BE2C (cell line): ENCODE results near the gene MGMT.

ENCODE experiments used
- DNase-seq: peaks from one replicate; pipeline ENCODE4 v3.0.0-alpha.2; 2020
- H3K27me3 ChIP-seq: fragments of 250-450 bp; sonication (Bioruptor Pico); 2 replicates; pipeline ENCODE4 v1.5.1; 2020; ENCODE audit warnings: mild to moderate bottlenecking
- H3K36me3 ChIP-seq: fragments of 250-450 bp; sonication (Bioruptor Pico); 2 replicates; pipeline ENCODE4 v1.5.1; 2020; ENCODE audit warnings: mild to moderate bottlenecking
- H3K4me1 ChIP-seq: fragments of 250-450 bp; sonication (Bioruptor Pico); 2 replicates; pipeline ENCODE4 v1.5.1; 2020
- H3K4me3 ChIP-seq: 2 replicates; pipeline ENCODE4 v1.5.1; 2011; ENCODE audit warnings: low read depth, low read length
- H3K9me3 ChIP-seq: fragments of 250-450 bp; sonication (Bioruptor Pico); 2 replicates; pipeline ENCODE4 v1.5.1; 2020
- TF ChIP-seq, protein P1 (sequence below): IDR thresholded peaks from 2 replicates; pipeline ENCODE4 v1.5.1; 2012; ENCODE audit warnings: mild to moderate bottlenecking, low read depth, low read length

Gene MGMT

DNA sequence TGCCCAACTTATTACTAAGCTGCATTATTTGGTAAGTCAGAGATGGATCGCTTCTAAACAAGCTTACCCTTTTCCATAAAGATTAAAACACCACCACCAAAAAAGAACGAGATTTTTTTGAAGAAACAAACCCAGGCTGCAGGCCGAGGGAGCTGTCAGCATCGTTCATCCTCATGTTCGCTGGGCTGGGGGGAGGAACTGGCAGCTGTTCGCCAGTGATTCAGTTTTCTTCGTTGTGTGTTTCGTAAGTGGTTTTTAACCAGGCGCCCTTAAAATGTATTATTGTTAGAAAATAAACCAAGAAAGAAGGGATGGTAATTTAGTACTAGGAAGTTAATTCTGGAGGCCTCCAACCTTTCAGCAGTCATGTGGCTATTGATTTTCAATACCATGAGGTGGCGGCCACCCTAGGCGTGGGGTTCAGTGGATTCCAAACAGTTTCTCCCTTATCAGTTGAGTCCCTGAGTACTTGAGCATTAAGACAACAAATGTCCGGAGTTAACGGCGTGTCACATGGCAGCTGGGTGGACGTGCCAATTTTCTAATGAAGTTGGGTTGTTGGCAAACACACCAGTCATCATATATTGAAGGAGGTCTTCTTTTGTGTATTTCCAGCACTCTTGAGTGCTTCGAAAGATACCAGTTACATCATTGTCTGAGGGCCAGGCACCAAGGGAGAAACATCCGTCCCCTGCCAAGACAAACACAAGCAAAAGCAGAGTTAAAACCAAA lies 323.8 kb downstream of the MGMT start:
- DNase-seq: no peak
- TF ChIP-seq, protein P1, sequence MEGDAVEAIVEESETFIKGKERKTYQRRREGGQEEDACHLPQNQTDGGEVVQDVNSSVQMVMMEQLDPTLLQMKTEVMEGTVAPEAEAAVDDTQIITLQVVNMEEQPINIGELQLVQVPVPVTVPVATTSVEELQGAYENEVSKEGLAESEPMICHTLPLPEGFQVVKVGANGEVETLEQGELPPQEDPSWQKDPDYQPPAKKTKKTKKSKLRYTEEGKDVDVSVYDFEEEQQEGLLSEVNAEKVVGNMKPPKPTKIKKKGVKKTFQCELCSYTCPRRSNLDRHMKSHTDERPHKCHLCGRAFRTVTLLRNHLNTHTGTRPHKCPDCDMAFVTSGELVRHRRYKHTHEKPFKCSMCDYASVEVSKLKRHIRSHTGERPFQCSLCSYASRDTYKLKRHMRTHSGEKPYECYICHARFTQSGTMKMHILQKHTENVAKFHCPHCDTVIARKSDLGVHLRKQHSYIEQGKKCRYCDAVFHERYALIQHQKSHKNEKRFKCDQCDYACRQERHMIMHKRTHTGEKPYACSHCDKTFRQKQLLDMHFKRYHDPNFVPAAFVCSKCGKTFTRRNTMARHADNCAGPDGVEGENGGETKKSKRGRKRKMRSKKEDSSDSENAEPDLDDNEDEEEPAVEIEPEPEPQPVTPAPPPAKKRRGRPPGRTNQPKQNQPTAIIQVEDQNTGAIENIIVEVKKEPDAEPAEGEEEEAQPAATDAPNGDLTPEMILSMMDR: no peak
- Histone ChIP-seq H3K4me3 (no peak overlapping the region), H3K9me3 (no peaks in the 10 kb centered on the region; the same call in 1 of the 2 replicates), H3K4me1 (no peaks in the 10 kb centered on the region), H3K27me3 (no peaks in the 10 kb centered on the region), H3K36me3 (no peaks in the 10 kb centered on the region)

- TF ChIP-seq, protein P1: no peak
- Histone ChIP-seq H3K27me3 (no peaks in the 10 kb centered on the region), H3K4me1 (no peaks in the 10 kb centered on the region), H3K9me3 (no peaks in the 10 kb centered on the region; the same call in 1 of the 2 replicates), H3K36me3 (no peaks in the 10 kb centered on the region), H3K4me3 (no peak overlapping the region)
- no peak for DNase-seq
Observed at GRCh38 chr10:129792141-129792540, 325.1 kb downstream of the MGMT start.

- Histone ChIP-seq H3K4me3 (no peak overlapping the region), H3K27me3 (no peaks in the 10 kb centered on the region), H3K4me1 (no peaks in the 10 kb centered on the region), H3K9me3 (no peaks in the 10 kb centered on the region), H3K36me3 (no peaks in the 10 kb centered on the region)
- DNase-seq: no peak
- TF ChIP-seq, protein P1: no peak
Observed at GRCh38 chr10:129792864-129793263, 325.8 kb downstream of the MGMT start.

- no peaks in the 10 kb centered on the region for H3K27me3 ChIP-seq
- H3K4me3 ChIP-seq: no peak overlapping the region
- no peaks in the 10 kb centered on the region for H3K9me3 ChIP-seq
- H3K4me1 ChIP-seq: no peaks in the 10 kb centered on the region
- TF ChIP-seq, protein P1: no peak
- DNase-seq: no peak
- H3K36me3 ChIP-seq: no peaks in the 10 kb centered on the region
Observed at GRCh38 chr10:129793479-129793878, 326.4 kb downstream of the MGMT start.

GRCh38 chr10:129793996-129794395 lies 327.0 kb downstream of the MGMT start:
- H3K27me3 ChIP-seq: no peaks in the 10 kb centered on the region
- no peaks in the 10 kb centered on the region for H3K4me1 ChIP-seq
- no peak overlapping the region for H3K4me3 ChIP-seq
- H3K36me3 ChIP-seq: no peaks in the 10 kb centered on the region
- TF ChIP-seq, protein P1: no peak
- DNase-seq: no peak
- no peaks in the 10 kb centered on the region for H3K9me3 ChIP-seq

- peak; percentile 25 for DNase-seq
- no peaks in the 10 kb centered on the region for H3K9me3 ChIP-seq
Observed at GRCh38 chr10:129796710-129797420, 329.8 kb downstream of the MGMT start.

More at GRCh38 chr10:129796710-129797420, 329.8 kb downstream of the MGMT start:
- Histone ChIP-seq H3K4me1 (no peaks in the 10 kb centered on the region), H3K36me3 (no peaks in the 10 kb centered on the region), H3K4me3 (no peak overlapping the region), H3K27me3 (no peaks in the 10 kb centered on the region)
- TF ChIP-seq, protein P1: no peak
